H1 (cell line): Measurements from ENCODE around the gene MBD3L5. TPM values are rescaled to one million over a fixed set of nuclear protein-coding genes. Genes with fewer than 3 reads are reported as not detected.
A peak's percentile ranks its signal among the peaks of the same experiment; 100 is the strongest.

Experiments
- CTCF ChIA-PET: fragments of 300-600 bp; sonication (Branson Sonifier 250); formaldehyde crosslinking; loops from one replicate; lab custom pipeline; 2021; ENCODE audit not compliant: partially characterized antibody; lab: Charles Lee
- POLR2A ChIA-PET: fragments of 300-600 bp; sonication (Branson Sonifier 250); formaldehyde crosslinking; loops from one replicate; lab custom pipeline; 2021; ENCODE audit warnings: inconsistent platforms; ENCODE audit not compliant: partially characterized antibody; lab: Charles Lee
- DNase-seq, 2 experiments: peaks; one replicate each; pipeline versions ENCODE4 v3.0.0 to v3.0.0-alpha.2; 2010 to 2022; ENCODE audit warnings: low spot score in 2 of 2, low read depth in 1 of 2, mixed read lengths in 1 of 2
- FAIRE-seq: peaks from 2 replicates; lab custom pipeline; 2011; peaks lifted over from hg19 to GRCh38; lab: Jason Lieb, UNC
- H2AFZ ChIP-seq: 2 replicates; pipeline ENCODE4 v1.8.1; 2012; ENCODE audit warnings: low read length, inconsistent platforms
- H2AK5ac ChIP-seq: 2 replicates; pipeline ENCODE4 v1.6.1; 2013; ENCODE audit warnings: low read depth, low read length
- H2BK120ac ChIP-seq: replicated peaks from 2 replicates; pipeline ENCODE3; 2013; ENCODE audit warnings: low read depth, low read length, inconsistent platforms
- H2BK12ac ChIP-seq: 2 replicates; pipeline ENCODE4 v1.6.1; 2013; ENCODE audit warnings: low read depth, low read length
- H2BK15ac ChIP-seq: 2 replicates; pipeline ENCODE4 v1.6.1; 2013; ENCODE audit warnings: low read length
- H2BK20ac ChIP-seq: 2 replicates; pipeline ENCODE4 v1.6.1; 2013; ENCODE audit warnings: low read length
- H2BK5ac ChIP-seq: 2 replicates; pipeline ENCODE4 v1.6.1; 2013; ENCODE audit warnings: low read depth, low read length
- H3K14ac ChIP-seq: 2 replicates; pipeline ENCODE4 v1.6.1; 2013; ENCODE audit warnings: inconsistent platforms; ENCODE audit not compliant: insufficient read length
- H3K18ac ChIP-seq: 2 replicates; pipeline ENCODE4 v1.6.1; 2013; ENCODE audit warnings: low read length; ENCODE audit errors: extremely low read depth
- H3K23ac ChIP-seq: 2 replicates; pipeline ENCODE4 v1.6.1; 2013; ENCODE audit warnings: inconsistent platforms; ENCODE audit not compliant: insufficient read length
- H3K23me2 ChIP-seq: 2 replicates; pipeline ENCODE4 v1.6.1; 2013; ENCODE audit warnings: low read depth, low read length
- H3K27ac ChIP-seq: 2 replicates; pipeline ENCODE4 v1.6.1; 2011; ENCODE audit warnings: low read depth, low read length, inconsistent platforms
- H3K27me3 ChIP-seq, 4 experiments: replicated peaks in 1 of 4; 1 replicate in 1 of 4; 2 replicates in 3 of 4; pipeline versions ENCODE4 v1.6.1 to v1.8.1; 2011 to 2013; ENCODE audit warnings: low read length in 3 of 4, mild to moderate bottlenecking in 3 of 4, inconsistent platforms in 2 of 4, mixed read lengths in 2 of 4, moderate library complexity in 1 of 4; ENCODE audit not compliant: control insufficient read depth in 3 of 4, insufficient read depth in 3 of 4; ENCODE audit errors: extremely low read depth in 1 of 4
- H3K36me3 ChIP-seq, 4 experiments: 2 replicates each; pipeline versions ENCODE4 v1.6.1 to v1.8.1; 2011 to 2013; ENCODE audit warnings: mild to moderate bottlenecking in 4 of 4, low read length in 3 of 4, moderate library complexity in 2 of 4, control low read depth in 1 of 4, inconsistent platforms in 1 of 4; ENCODE audit not compliant: insufficient read depth in 4 of 4, control insufficient read depth in 2 of 4
- H3K4ac ChIP-seq: replicated peaks from 2 replicates; pipeline ENCODE3; 2013; ENCODE audit warnings: low read length, low read depth, mixed read lengths, inconsistent platforms; ENCODE audit not compliant: insufficient read length
- H3K4me1 ChIP-seq, 4 experiments: replicated peaks in 1 of 4; 1 replicate in 1 of 4; 2 replicates in 3 of 4; pipeline versions ENCODE4 v1.6.1 to v1.8.1; 2011 to 2013; ENCODE audit warnings: low read length in 3 of 4, inconsistent platforms in 2 of 4, mixed read lengths in 1 of 4; ENCODE audit not compliant: insufficient read depth in 4 of 4, control insufficient read depth in 3 of 4
- H3K4me2 ChIP-seq, 2 experiments: 2 replicates each; pipeline versions ENCODE4 v1.6.1 to v1.8.1; 2011 to 2013; ENCODE audit warnings: low read depth in 2 of 2, low read length in 2 of 2, control low read depth in 1 of 2, inconsistent platforms in 1 of 2, mild to moderate bottlenecking in 1 of 2; ENCODE audit not compliant: insufficient read depth in 1 of 2
- H3K4me3 ChIP-seq, 4 experiments: fragments of 200-600, 300-600 bp in 1 of 4; sonication (generic), shearing (Covaris generic), sonication (Bioruptor Twin) in 1 of 4; 2 replicates each; pipeline versions ENCODE4 v1.5.1 to v1.8.1; 2011 to 2016; ENCODE audit warnings: low read length in 4 of 4, low read depth in 3 of 4, control low read depth in 2 of 4, inconsistent platforms in 2 of 4, mild to moderate bottlenecking in 2 of 4, mixed read lengths in 1 of 4, moderate library complexity in 1 of 4; ENCODE audit not compliant: insufficient read depth in 2 of 4; ENCODE audit errors: extremely low read depth in 1 of 4
- H3K56ac ChIP-seq: replicated peaks from 2 replicates; pipeline ENCODE3; 2013; ENCODE audit warnings: low read depth, mild to moderate bottlenecking, mixed read lengths, low read length, inconsistent platforms; ENCODE audit not compliant: insufficient read length
- H3K79me1 ChIP-seq: 2 replicates; pipeline ENCODE4 v1.6.1; 2013; ENCODE audit warnings: low read depth, low read length, control low read depth
- H3K79me2 ChIP-seq, 2 experiments: 2 replicates each; pipeline versions ENCODE4 v1.6.1 to v1.8.1; 2012 to 2013; ENCODE audit warnings: low read length in 2 of 2, mild to moderate bottlenecking in 2 of 2, inconsistent platforms in 1 of 2; ENCODE audit not compliant: insufficient read depth in 2 of 2, control insufficient read depth in 1 of 2
- H3K9ac ChIP-seq, 4 experiments: replicated peaks in 1 of 4; 1 replicate in 1 of 4; 2 replicates in 3 of 4; pipeline versions ENCODE4 v1.6.1 to v1.8.1; 2011 to 2013; ENCODE audit warnings: low read depth in 3 of 4, low read length in 3 of 4, control low read depth in 2 of 4, mild to moderate bottlenecking in 2 of 4, moderate library complexity in 2 of 4, inconsistent platforms in 1 of 4; ENCODE audit errors: extremely low read depth in 1 of 4
- H3K9me3 ChIP-seq, 2 experiments: 2 replicates each; pipeline versions ENCODE4 v1.6.1 to v1.8.1; 2012 to 2013; ENCODE audit warnings: mild to moderate bottlenecking in 2 of 2, moderate library complexity in 2 of 2, control low read depth in 1 of 2, inconsistent platforms in 1 of 2, low read depth in 1 of 2, low read length in 1 of 2, mixed read lengths in 1 of 2; ENCODE audit not compliant: insufficient read depth in 2 of 2
- H4K20me1 ChIP-seq, 2 experiments: replicated peaks in 1 of 2; 2 replicates each; pipeline versions ENCODE3 to v1.8.1; 2011 to 2013; ENCODE audit warnings: inconsistent platforms in 2 of 2, low read length in 2 of 2, mild to moderate bottlenecking in 1 of 2; ENCODE audit not compliant: insufficient read depth in 2 of 2, control insufficient read depth in 1 of 2
- H4K5ac ChIP-seq: 2 replicates; pipeline ENCODE4 v1.6.1; 2013; ENCODE audit warnings: low read length, low read depth, mixed read lengths, inconsistent platforms; ENCODE audit not compliant: insufficient read length
- H4K8ac ChIP-seq: 2 replicates; pipeline ENCODE4 v1.8.0; 2013; ENCODE audit warnings: mild to moderate bottlenecking, moderate library complexity, low read length, inconsistent platforms; ENCODE audit not compliant: insufficient read depth; ENCODE audit errors: extremely low read depth
- H4K91ac ChIP-seq: replicated peaks from 2 replicates; pipeline ENCODE3; 2013; ENCODE audit warnings: low read length, mixed read lengths, inconsistent platforms; ENCODE audit not compliant: insufficient read length
- BCL11A ChIP-seq, 2 experiments: IDR thresholded peaks; one replicate each; pipeline ENCODE4 v1.6.1; 2011; ENCODE audit warnings: low read depth in 2 of 2, low read length in 2 of 2, mild to moderate bottlenecking in 2 of 2
- CHD2 ChIP-seq: IDR thresholded peaks from 2 replicates; pipeline ENCODE4 v1.6.1; 2012; ENCODE audit warnings: low read length, improper control_type of control experiment
- EGR1 ChIP-seq: IDR thresholded peaks from 2 replicates; pipeline ENCODE4 v1.6.1; 2011; ENCODE audit warnings: low read depth, low read length, borderline replicate concordance
- HDAC2 ChIP-seq, 2 experiments: fragments of 300-600 bp in 1 of 2; sonication (generic) in 1 of 2; IDR thresholded peaks; 2 replicates each; pipeline ENCODE4 v1.6.1; 2011 to 2012; ENCODE audit warnings: low read depth in 2 of 2, low read length in 2 of 2, mild to moderate bottlenecking in 2 of 2, moderate library complexity in 2 of 2, borderline replicate concordance in 1 of 2, inconsistent platforms in 1 of 2
- JUND ChIP-seq: IDR thresholded peaks from 2 replicates; pipeline ENCODE4 v1.6.1; 2011; ENCODE audit warnings: mild to moderate bottlenecking, improper control_type of control experiment, low read length
- PHF8 ChIP-seq: fragments of 200-600 bp; sonication (generic); conservative IDR thresholded peaks from 2 replicates; pipeline ENCODE4 v1.7.1; 2012; ENCODE audit warnings: low read depth, mild to moderate bottlenecking, inconsistent platforms, low read length, moderate library complexity
- WGBS, 2 experiments: shearing (Covaris generic) in 1 of 2; methylation state at CpG; one replicate each; pipeline versions ENCODE4 v1.1.6 to v1.1.7; 2013 to 2015; ENCODE audit warnings: low lambda C conversion rate in 2 of 2, mixed read lengths in 2 of 2, inconsistent platforms in 1 of 2, low coverage in 1 of 2, missing lambda C conversion rate in 1 of 2; ENCODE audit not compliant: insufficient replicate concordance in 2 of 2, insufficient coverage in 1 of 2, insufficient read length in 1 of 2; ENCODE audit errors: extremely low coverage in 1 of 2, missing lambda C conversion rate in 1 of 2; 5-methylcytosine and 5-hydroxymethylcytosine counted together
- polyA plus RNA-seq, 7 experiments: library from polyadenylated mRNA; depleted of rRNA in 3 of 7; stranded (reverse) in 5 of 7; unstranded in 2 of 7; fragments of >200 nt in 5 of 7; fragments of 200-250 nt in 2 of 7; gene quantifications; 1 replicate in 5 of 7; 2 replicates in 1 of 7; 4 replicates in 1 of 7; pipeline versions ENCODE4 v1.2.1 to v1.2.3, GENCODE V29; 2011 to 2013; ENCODE audit warnings: missing spikeins in 2 of 7, mixed read lengths in 2 of 7
- total RNA-seq: library from RNA; stranded (reverse); fragmentation: NEBNext Ultra II Directional; extraction: Animal tissue kit (Norgen Biotek cat#: 25700); gene quantifications from 2 replicates; pipeline ENCODE4 v1.2.1, GENCODE V29; 2021
- TF ChIP-seq, protein P1 (sequence below): IDR thresholded peaks from 2 replicates; pipeline ENCODE4 v1.6.1; 2011; ENCODE audit warnings: low read depth, mild to moderate bottlenecking, low read length; ENCODE audit not compliant: insufficient read depth

Gene MBD3L5
- total and polyA plus RNA-seq, 2 of the 8 experiments (the other 6 are each of a cell fraction or from before 2014, with no cell fraction given), result not detected

DNA sequence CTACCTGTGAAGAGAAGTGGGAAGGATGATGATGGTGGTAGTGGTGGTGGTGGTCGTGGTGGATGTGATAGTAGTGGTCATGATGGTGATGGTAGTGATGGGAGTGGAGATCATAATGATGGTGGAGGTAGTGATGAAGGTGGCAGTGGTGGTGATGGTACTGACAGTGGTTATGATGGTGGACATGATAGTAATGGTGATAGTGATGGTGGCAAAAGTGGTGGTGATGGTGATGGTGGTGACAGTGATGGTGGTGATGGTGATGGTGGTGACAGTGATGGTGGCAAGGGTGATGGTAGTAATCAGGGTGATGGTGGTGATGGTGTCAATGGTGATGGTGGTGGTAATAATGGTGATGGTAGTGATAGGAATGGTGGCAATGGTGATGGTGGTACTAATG, 35.3 kb upstream of the MBD3L5 start:
- Histone ChIP-seq H2AK5ac (no peak overlapping the region), H3K79me2 (no peaks in the 10 kb centered on the region), H3K27me3 (no peaks in the 10 kb centered on the region), H3K14ac (no peak overlapping the region), H3K23ac (no peak overlapping the region), H3K36me3 (no peaks in the 10 kb centered on the region; a peak in 2 of 8 replicates), H3K56ac (peak overlapping the region; percentile 74), H4K91ac (no peak overlapping the region), H2BK5ac (no peak overlapping the region), H2BK15ac (no peak overlapping the region), H3K9me3 (peaks cover 40 to 76% of the 10 kb centered on the region in 2 experiments), H3K4me3 (no peak overlapping the region), H2BK120ac (no peak overlapping the region), H2BK20ac (no peak overlapping the region), H2AFZ (no peak overlapping the region), H3K79me1 (no peaks in the 10 kb centered on the region), H3K4me1 (no peaks in the 10 kb centered on the region), H4K20me1 (peaks cover 0 to 4% of the 10 kb centered on the region in 2 experiments)
- POLR2A ChIA-PET, result no interaction called here
- CTCF ChIA-PET, result no interaction called here
- 70% methylated on average over 1 of the region's 1 CpG; no CpG with 5 or more reads in 1 of the 2 experiments for WGBS, 2 experiments
- no peak for TF ChIP-seq JUND
- no peak for TF ChIP-seq CHD2
- TF ChIP-seq EGR1, result no peak
- TF ChIP-seq, protein P1, sequence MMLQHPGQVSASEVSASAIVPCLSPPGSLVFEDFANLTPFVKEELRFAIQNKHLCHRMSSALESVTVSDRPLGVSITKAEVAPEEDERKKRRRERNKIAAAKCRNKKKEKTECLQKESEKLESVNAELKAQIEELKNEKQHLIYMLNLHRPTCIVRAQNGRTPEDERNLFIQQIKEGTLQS, result no peak
- TF ChIP-seq HDAC2 (IDR thresholded peaks at IDR 0.05; ENCODE audit: borderline replicate concordance in 1 of 2, low read depth in 2 of 2, low read length in 2 of 2), result no peak
- TF ChIP-seq BCL11A (IDR thresholded peaks at IDR 0.05; ENCODE audit: low read depth in 2 of 2, low read length in 2 of 2), result no peak
- TF ChIP-seq PHF8, result no peak
- TF ChIP-seq, all 59 proteins: peak for 0
- Histone ChIP-seq H3K4me2 (no peak overlapping the region), H3K18ac (no peak overlapping the region), H4K5ac (no peak overlapping the region), H2BK12ac (no peak overlapping the region), H3K27ac (no peak overlapping the region), H3K23me2 (peaks cover 8% of the 10 kb centered on the region; the same call in 1 of the 2 replicates), H3K4ac (no peak overlapping the region), H3K9ac (no peak overlapping the region), H4K8ac (no peak overlapping the region)
- no peak for DNase-seq
- no peak for FAIRE-seq
